Activated gamma-delta T cell treated with anti-CD3 and anti-CD28 coated beads, Interleukin-2, amount 50 U/mL, for 16 hours (primary cell): ENCODE data around the gene GALE.
A peak's percentile ranks its signal among the peaks of the same experiment; 100 is the strongest.
"Not testable (repeated sequence)": the region's sequence is repeated elsewhere in the genome, so short reads cannot be mapped to it uniquely, and the experiment has no call there.

Source experiments
- DNase-seq: peaks from one replicate; pipeline ENCODE4 v3.0.0-alpha.2; 2020; ENCODE audit warnings: low read depth

Gene GALE

DNA sequence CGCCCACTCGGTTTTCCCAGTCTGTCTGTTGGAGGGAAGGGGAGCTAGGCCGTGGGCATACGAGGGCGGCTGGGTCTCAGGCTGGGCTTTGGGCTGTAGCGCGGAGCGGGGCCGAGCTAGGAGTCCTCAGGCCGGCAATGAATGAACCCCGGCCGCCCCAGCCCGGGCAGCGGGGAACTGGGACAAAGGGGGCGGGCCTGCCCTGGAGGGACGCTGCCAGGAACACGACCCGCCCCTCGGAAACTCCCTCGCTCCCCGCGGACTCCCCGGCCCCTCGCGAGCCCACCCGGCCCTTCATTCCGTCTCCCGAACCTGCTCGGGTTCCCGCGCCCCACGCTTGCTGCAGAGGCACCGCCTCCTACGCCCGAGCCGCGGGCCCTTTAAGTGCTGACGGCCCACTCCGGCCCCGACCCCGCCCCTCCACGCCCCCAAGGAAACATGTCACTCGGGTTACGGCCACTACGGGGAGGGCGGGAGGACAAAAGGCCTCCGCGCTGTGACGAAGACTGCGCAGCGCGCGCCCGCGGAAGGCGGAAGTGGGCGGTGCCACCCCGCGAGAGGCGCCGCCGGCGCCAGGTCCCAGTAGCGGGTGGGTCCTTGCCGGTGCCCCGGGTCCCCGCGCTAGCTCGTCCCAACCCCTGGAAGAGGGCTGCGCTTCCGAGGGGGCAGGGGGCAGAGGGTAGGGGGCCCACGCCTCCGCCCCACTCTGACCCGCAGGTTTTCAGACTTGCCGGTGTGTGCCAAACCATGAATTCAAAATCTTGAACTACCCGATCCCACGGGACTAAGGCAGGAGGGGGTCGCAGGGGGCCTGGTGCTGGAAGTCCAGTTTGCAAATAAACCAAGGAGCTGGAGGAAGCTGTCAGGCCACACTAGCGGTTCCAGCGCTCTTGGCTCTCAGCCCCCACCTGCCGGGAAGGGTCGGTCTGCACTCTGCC, at the start of gene GALE:
Gene GALE (minus strand): TSS at position 355 of the 938 bp plus-strand sequence. CDS start 1,747 bp downstream, outside the sequence.
- DNase-seq = peak; percentile 97

DNA sequence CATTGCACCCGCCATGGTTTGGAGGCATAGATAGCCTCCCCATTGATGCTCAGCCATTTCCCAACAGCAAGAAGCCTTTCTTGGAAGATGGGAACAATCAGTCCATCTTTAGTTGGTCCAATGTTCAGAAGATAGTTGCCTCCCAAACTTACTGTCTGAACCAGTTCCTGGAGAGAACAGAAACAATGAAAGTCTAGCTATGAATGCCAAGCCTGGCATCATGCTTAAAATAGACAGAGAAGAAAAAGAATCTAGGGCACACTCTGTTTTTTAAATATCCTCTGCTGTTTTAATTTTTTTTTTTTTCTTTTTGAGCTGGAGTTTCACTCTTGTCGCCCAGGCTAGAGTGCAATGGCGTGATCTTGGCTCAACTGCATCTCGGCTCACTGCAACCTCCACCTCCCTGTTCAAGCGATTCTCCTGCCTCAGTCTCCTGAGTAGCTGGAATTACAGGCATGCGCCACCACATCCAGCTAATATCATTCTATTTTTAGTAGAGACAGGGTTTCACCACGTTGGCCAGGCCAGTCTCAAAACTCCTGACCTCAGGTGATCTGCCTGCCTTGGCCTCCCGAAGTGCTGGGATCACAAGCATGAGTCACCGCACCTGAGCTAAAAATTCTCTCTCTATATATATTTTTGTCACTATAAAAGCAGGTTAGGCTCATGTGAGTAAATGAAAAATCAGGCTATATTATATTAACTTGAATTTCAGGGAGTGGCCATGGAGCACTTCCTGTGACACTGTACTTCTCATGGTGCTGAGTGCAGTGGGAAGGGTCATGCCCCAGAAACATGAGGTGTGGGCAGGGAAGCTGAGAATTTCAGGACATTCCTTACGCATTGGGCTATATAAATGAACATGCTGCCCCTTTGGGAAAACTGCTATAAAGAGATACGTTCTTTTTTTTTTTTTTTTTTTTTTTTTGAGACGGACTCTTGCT, 48.4 kb upstream of the GALE start:
- no peak for DNase-seq

DNA sequence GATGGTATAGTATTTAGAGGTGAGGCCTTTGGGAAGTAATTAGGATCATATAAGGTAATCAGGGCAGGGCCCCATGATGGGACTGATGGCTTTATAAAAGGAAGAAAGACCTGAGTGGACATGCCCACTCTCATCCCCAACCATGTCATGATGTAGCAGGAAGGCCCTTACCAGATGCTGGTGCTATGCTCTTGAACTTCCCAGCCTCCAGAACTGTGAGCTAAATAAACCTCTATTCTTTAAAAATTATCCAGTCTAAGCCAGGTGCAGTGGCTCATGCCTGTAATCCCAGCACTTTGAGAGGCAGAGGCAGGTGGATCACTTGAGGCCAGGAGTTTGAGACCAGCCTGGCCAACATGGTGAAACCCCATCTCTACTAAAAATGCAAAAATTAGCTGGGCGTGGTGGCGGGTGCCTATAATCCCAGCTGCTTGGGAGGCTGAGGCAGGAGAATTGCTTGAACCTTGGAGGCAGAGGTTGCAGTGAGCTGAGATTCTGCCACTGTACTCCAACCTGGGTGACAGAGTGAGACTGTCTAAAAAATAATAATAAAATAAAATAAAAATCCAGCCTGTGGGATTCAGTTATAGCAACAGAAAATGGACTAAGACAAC, 47.0 kb upstream of the GALE start:
- not testable (repeated sequence) for DNase-seq

DNA sequence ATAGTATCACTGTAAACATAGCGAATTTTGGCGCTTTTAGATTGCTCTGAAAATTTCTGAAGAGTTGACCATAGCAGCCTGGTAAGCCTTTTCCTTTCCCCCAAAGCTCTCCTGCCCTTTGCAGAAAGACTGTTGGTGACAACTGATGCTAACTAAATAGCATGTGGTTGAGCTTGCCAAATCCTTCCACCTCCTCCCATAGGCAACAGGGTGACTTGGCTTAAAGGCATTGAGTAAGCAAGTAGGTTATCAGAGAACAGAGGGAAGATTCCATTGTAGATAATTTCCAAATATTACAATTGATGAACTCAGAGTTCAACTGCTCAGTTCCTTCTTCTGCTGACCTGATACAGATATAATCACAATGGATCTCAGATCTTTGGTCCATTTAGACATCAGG, 44.6 kb upstream of the GALE start:
- no peak for DNase-seq

DNA sequence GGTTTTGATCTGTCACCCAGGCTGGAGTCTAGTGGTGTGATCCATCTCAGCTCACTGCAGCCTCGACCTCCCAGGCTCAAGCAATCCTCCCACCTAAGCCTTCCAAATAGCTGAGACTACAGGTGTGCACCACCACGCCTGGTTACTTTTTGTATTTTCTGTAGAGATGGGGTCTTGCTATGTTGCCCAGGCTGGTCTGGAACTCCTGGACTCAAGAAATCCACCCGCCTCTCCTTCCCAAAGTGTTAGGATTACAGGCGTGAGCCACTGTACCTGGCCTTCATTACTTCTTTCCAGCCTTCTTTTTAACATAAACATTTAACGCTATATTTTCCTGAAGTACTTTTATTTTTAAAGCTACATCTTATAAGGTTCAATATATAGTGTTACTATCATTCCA, 43.1 kb upstream of the GALE start:
- DNase-seq = no peak

DNA sequence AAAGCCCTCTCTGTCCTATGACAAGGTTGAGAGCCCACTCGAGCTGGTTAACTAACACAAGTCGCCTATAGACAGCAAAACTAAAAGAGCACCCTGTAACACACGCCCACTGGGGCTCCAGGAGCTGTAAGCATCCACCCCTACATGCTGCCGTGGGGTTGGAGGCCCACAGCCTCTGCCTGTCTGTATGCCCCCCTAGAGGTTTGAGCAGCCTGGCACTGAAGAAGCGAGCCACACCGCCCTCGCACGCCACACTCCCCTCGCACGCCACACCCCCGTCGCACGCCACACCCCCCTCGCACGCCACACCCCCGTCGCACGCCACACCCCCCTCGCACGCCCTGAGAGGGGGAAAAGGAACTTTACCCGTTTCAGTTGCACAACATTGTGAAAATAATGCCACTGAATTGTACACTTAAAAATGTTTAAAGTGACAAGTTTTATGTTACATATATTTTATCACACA, 37.9 kb upstream of the GALE start:
- peak; percentile 69 for DNase-seq

DNA sequence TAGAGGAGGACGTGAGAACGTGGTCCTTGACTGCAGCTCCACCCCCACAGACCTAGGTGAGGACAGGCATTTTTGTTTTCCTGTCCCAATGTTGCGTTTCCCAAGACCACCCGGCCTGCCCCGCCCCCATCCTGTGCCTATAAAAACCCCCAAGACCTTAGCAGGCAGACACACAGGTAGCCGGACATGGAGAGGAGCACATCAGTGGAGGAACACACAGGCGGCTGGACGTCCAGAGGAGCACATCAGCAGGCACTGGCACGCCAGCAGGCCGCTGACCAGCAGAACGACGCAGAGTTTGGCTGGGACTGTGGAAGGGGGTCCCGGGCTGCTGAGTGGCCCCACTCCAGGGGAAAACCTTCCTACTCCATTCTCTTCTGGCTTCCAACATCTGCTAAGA, 37.4 kb upstream of the GALE start:
- no peak for DNase-seq

DNA sequence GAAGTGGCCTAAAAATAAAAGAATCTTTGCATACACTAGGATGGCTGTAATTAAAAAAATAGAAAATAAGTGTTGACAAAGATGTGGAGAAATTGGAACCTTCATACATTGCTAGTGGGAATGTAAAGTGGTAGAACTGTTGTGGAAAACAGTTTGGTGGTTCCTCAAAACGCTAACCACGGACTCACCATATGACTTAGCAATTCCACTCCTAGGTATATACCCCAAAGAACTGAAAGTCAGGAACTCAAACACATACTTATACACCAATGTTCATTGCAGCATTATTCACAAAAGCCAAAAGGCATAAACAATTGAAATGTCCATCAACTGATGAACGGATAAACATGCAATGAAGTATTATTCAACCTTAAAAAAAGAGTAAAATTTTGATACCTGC, 35.5 kb upstream of the GALE start:
- no peak for DNase-seq

DNA sequence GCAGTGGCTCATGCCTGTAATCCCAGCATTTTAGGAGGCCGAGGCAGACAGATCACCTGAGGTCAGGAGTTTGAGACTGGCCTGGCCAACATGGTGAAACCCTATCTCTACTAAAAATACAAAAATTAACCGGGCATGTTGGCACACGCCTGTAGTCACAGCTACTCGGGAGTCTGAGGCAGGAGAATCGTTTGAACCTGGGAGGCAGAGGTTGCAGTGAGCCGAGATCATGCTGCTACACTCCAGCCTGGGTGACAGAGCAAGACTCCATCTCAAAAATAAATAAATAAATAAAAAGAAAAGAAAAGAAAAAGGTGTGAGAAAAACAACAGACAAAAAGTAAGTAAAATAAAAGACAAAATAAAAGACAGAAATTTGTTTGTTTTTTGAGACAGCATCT, 33.6 kb upstream of the GALE start:
- DNase-seq = not testable (repeated sequence)

DNA sequence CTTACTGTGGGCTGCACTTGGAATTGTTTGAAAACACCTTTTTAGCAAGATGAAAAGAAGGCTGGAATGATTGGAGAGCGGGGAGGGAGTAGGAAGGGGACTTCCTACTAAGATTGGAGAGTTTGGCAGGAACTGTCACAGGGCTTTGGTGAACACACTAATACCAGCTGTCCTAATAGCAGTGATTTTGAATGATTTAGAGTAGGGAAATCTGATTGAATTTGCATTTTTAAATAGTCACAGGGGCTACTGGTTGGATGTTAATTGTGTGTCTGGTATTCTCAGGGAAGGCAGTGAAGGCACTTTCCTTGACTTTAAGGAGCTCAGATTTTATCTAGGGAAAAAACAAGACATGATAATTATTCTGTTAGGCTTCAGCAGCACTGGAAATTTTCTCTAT, 27.2 kb upstream of the GALE start:
- no peak for DNase-seq

DNA sequence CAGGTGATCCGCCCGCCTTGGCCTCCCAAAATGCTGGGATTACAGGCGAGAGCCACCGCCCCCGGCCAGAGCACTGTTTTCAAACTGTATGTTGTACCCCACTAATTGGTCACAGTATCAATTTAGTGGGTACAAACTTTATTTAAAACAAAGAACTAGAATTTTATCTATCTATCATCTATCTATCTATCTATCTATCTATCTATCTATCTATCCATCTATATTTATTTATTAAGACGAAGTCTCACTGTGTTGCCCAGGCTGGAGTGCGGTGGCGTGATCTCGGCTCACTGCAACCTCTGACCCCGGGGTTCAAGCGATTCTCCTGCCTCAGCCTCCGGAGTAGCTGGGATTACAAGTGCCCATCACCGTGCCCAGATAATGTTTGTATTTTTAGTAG, 26.0 kb upstream of the GALE start:
- not testable (repeated sequence) for DNase-seq

DNA sequence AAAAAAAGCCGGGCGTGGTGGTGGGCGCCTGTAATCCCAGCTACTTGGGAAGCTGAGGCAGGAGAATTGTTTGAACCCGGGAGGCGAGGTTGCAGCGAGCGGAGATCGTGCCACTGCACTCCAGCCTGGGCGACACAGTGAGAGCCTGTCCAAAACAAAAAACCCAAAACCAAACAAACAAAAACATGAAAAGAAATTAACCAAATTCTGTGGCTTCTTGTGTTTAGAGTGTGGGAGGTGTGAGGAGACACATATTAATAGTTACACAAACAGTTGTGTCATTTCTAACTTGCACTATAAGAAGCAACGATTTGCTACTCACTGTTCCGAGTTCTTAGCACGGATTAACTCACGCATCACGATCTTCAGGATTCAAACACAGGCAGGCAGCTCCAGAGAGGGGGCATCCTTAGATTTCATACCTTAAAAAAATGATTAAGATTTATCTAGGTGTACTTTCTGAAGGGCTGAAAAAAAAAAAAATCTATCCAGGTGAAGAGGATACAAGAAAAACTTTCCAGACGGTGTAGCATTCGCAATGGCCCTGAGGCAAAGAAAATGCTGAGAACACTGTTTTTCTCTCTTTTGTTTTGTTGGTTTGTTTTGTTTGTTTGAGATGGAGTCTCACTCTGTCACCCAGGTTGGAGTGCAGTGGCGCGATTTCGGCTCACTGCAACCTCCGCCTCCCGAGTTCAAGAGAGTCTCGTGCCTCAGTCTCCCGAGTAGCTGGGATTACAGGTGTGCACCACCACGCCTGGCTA, 25.4 kb upstream of the GALE start:
- no peak for DNase-seq

DNA sequence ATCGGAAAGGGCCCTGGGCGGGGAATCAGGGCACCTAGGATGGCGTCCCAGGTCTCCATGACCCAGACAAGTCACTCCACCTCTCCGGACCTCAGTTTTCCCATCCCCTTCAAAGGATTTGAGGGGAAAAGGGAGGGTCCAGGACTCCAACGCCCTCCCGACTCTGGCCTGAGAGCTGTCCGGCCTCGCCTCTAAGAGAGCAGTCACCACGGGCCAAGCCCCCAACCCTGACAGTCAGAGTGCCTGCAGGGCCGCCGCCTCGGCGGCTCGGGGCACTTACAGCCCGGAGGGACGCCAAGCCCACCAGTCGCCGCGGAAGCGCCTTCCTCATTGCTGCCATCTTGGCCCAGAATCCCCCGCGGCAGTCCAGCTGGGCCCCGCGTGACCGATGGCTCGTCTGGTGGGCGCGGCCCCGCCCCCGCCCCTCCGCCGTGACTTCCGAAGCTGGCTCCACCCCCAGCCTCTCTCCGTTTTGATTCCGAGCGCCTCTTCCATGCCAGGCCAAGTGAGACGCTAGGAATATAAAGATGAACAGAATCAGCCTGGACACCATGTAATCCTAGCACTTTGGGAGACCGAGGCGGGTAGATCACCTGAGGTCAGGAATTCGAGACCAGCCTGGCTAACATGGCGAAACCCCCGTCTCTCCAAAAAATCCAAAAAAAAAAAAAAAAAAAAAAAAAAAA, 24.7 kb upstream of the GALE start, which contains the start of gene HMGCL:
Gene HMGCL (minus strand): TSS at position 354 of the 686 bp plus-strand sequence. CDS start 14 bp downstream, at position 340.
- DNase-seq = peak; percentile 85

DNA sequence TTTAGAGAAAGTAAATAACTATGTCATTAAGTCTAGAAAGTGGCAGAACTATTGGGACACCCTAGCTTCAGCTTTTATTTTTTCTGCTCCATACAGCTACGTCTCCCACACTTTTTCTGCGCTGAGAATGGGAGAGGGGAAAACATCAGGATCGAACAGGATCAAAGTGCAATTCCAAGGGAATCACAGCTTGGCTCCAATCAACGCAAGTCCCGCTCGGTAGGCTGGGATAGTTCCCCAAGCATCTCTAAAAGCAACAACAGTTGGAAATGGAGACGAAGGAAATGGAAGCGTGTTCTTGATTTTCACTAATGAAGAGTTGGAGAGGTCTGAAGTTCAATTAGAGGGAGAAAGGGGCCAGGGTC, 24.1 kb upstream of the GALE start:
- no peak for DNase-seq

DNA sequence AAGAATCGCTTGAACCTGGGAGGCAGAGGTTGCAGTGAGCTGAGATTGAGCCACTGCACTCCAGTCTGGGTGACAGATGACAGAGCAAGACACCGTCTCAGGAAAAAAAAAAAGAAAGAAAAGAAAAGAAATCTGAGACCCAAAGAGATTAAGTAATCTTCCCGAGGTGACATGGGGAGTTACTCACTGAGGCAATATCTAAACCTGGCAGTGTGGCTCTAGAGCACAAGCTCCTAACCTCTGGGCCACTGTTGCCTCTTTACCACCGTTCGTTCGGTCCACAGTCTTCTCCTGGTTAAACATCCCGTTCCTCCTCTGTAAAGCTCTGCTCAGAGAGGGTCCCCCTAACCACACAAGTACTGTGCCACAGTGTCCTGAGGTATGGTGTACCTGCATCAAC, 23.2 kb upstream of the GALE start:
- no peak for DNase-seq

DNA sequence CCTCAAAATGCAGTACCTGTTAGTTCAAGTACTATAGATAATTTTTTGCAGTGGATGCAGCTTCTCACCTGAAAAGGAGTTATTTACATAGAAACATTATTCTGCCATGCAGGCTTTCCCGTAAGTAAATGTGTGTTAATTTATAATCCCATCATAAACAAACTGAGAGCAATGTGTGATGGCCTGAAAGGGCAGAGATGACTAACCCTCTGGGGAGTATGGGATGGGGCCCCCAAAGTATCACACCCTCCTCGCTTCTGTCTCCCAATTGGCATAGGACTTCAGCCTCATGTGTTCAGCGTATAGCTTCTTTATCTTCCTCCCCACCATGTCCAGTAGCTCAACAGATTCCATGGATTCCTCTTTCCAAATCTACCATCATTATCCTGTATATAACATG, 17.1 kb upstream of the GALE start:
- no peak for DNase-seq

DNA sequence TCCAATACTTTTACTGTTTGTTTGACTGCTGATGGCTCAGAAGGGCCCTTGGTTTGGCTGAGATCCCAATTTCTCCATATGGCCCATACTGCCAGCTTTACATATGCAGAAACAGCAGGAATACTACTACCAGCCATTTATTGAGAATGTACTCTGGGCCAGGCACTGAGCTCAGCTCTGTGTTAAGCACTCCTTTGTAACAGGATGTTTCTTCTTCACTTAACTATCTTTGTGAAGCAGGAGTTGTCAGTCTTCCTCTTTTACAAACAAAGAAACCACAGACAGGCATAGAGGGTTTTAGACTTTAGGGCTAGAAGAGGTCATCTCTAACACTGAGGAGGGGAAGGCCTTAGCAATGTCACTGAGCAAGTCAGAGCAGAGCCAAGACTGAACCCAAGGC, 16.4 kb upstream of the GALE start:
- DNase-seq = no peak

DNA sequence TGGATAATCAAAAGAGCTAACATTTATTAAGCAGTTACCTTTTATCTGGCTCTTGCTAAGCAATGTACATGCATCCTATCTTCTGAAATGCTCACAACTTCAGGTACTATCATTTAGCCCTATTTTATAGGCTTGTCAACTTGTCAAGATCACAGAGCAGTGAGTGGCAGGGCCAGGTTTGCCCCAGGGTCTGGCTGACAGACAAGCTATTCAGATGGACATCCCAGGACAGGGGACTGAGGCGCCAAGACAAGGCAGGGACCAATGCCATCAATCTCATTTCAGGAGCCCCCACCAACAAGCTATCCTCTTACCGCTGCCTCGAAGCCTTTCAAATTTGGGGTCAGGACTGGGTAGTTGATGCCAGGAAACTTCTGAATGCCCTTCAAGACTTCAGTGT, 15.8 kb upstream of the GALE start:
- DNase-seq = no peak

DNA sequence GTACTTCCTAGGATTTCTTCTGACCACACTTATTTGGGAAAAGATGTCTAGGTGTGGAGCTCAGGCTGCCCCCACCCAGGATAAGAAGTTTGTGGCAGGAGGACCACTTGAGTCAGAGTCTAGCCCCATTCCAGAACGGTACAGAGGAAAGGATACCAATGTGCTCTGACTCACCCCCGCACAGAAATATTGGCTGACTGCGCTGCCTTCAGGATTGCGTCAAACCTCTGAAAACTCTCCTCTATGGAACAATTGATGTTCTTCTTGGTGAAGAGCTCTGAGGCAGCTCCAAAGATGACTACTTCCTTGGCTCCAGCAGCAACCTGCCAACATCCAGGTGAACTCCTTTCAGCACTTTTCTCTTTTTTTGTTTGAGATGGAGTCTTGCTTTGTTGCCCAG, 13.5 kb upstream of the GALE start:
- DNase-seq = no peak

DNA sequence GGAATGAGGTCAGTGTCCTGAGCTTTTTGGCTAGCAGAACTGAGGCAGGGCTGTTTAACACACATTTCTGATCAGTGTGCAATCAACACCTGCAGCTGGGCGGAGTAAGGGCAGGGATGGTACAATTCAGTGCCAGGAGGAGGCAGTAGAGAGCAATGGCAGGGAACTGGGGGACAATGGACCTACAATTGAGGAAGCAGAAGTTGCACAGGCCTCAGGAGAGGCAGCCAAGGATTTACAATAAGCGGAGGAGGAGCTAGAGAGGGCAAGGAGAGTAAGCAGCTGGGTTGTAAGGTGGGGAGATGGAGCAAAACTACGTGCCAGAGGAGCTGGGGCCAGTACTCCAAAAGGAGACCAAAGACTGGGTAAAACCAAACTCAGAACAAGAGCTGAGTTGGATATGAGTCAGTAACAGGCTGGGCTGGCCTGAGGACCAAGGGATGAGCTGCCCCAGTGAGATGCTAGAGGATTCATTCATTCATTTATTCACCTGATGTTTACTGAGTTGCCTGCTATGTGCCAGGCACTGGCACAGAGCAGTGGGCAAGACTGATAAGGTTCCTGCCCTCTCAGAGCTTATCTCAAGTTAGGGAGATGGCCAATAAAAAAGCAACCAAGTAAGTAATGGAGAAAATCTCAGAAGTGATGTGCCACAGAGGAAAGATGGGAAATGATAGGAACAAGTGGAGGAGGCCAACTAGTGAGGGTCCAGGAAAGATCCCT, 10.4 kb upstream of the GALE start:
- DNase-seq = peak; percentile 35
